HG03095 (cell line): ENCODE data around the gene IQGAP3.
"Not testable (repeated sequence)": the region's sequence is repeated elsewhere in the genome, so short reads cannot be mapped to it uniquely, and the experiment has no call there.

Source experiments
- ATAC-seq: cut with Tn5 transposase; IDR thresholded peaks from one replicate; pipeline ENCODE4 v1.9.1; 2021; ENCODE audit warnings: moderate library complexity; ENCODE audit not compliant: unreplicated experiment

IQGAP3 gene

DNA sequence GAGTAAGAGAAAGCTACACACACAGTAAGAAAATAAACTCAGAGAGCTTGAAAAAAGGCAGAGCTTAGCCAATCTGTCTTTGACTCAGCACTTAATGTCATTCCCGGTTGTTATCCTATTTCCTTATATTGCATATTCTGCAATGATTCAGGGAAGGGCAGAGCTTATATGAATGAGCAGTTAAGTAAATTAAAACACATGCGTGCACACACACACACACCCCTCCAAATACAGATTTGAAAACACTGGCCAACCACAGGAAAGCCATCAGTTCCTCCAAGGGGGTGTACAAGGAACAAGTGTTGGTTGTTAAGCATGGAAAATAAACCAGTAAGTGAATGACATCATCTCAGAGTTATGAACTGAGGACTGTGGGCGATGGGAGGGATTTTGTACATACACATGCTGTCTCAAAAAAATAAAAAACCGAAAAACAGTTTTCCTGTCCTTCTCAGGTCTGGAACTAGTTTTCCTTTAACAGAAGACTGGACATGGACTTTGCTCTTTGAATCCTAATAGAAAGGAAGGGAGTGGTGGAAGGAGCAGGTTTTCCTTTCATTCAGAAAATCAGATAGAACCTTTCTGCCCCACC lies 1.0 kb downstream of the IQGAP3 start:
- ATAC-seq = no peak

DNA sequence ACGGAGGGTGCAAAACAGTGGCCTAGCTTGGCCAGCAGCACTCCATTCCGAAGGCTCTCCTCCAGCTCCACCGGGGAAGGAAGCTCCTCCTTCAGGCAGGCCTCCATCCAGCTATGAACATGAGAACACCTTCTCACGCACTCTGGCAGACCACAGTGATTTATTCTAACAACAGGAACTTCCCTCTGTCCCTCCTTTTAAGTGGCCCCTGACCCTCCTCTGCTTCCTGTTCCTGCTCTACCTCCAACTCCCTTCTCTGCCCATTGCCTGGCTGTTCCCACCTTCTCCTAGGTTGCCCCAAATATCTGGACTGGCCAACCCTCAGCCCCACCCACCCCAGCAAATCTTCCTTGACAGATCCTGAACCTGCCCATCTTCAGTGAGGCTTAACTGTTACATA lies 5.9 kb downstream of the IQGAP3 start:
- ATAC-seq = no peak

DNA sequence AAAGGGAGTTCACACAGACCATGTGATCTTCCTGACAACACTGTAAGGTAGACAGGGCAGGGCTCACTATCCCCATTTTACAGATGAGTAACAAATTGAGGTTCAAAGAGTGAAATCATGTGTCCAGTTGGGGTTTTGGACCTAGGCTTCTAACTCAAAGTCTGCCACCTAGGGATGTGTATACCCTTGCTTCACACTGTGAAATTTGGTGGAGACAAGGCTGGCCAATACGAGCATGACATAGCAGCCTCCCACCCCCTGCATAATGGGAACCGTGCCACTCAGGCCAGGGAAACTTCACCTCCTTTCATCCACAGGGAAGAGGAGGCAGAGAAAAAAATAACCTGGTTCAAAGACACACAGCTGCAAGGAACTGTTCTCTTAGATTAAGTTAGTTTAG lies 6.8 kb downstream of the IQGAP3 start:
- no peak for ATAC-seq

DNA sequence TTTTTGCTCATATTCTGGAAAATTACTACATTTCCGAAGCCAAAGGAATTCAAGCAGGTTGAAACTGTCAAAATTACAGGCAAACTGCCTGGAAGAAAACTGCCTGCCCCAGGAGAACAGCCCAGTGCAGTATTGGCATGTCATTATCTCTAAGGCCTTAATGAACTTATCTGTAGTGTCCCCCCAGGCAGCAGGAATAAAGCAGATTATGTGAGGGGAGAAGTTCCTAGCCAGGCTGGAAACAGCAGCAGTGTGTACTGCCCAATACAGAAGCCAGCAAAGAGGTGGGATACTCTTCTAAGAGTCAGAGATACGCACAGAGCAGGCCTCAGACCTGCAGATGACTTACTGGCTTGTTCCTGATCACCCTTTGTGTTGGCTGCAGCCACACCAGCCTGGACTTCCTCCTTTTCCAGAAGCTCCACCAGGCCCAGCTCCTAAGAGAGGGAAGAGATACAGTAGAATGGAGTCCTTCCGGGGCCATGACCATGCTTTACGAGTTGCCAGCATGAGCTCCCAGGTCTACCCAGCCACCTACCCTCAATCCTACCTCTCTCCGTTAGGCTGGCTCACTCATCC lies 11.7 kb downstream of the IQGAP3 start:
- ATAC-seq = no peak

DNA sequence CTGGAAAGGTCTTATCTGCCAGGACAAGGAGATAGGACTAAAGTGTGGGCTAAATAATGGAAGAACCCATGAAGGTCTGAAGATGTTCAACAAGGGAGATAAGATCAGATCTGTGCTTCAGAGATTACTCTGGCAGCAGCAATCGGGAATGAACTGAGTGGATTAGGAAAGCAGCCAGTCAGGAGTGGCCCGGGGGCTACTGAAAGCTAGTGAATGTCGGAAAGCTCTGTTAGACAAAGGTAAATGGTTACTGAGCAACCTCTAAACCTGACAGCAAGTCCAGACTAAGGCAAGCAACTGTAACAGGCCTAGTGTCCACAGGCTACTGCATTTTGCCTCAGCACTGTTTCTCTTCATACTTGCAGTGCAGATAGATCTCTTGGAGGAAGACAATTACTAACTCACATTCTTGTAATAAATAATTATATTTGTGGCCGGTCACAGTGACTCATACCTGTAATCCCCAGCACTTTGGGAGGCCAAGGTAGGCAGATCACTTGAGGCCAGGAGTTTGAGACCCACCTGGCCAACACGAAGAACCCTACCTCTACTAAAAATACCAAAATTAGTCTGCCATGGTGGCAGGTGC lies 12.5 kb downstream of the IQGAP3 start:
- ATAC-seq = no peak

DNA sequence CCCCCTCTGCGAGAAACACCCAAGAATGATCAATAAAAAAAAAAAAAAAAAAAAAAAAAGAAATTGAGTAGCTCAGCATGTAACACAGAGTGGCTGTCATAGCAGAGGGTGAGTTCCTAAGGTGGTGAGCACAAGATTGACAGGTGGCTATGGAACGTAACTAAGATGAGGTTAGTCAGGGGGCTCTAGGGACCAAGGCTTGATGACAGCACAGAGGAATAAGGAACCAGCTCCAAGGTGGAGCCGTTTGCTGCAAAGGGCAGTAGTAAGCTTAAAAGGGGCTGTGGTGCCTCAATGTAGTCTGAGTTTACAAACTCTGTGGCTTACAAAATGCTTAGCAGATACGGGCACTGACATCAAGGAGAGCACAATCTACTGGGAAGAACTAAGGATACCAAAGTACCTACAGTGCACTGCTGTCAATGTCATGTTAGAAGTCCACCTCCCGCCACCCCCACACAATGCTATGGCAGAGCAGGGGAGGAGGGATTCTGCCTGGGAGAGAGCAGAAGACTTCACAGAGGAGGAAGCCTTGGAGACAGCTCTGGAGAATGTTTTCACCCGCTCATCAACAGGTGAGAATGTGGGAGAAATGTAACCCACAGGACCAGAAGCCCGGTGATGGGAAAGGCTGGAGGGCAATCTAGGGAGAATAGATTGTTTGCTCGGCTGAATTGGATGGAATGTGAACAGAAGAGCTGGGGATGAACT lies 13.1 kb downstream of the IQGAP3 start:
- ATAC-seq = no peak

DNA sequence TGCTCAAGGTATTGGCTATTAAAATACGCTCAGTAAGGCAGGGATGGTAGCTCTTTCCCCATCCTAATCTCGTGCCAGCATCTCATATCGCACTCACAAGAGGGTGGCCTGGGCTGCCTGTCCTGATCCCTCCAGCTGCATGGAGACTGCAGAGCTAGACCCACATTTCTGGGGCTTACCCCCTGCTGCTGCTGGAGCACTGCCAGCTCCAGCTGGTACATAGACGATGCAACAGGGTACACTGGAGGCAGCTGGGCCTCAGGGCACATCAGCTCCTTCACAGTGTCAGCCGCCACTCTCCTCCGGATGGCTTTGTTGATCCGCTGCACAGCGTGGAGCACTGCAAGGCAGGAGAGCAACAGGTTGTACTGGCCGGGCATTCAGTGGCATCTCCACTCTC lies 16.0 kb downstream of the IQGAP3 start:
- no peak for ATAC-seq

DNA sequence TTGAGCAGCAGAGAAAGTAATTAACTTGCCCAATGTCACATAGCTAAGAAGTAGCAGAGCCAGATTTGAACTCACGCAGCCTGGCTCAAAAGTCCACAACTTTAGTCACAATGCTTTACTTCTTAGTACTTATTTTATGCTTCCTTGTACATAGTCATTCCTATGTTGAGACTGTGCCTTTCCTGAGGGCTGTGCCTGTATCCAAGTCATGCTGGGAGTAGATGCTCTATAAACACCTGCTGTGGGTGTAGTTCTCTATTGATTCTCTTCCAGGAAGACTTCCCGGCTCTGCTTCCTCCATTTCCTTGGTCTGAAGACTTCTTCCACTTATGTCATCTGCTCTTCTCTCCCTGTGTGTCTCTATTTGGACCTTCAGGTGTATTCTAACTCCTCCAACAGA lies 16.6 kb downstream of the IQGAP3 start:
- ATAC-seq = no peak

DNA sequence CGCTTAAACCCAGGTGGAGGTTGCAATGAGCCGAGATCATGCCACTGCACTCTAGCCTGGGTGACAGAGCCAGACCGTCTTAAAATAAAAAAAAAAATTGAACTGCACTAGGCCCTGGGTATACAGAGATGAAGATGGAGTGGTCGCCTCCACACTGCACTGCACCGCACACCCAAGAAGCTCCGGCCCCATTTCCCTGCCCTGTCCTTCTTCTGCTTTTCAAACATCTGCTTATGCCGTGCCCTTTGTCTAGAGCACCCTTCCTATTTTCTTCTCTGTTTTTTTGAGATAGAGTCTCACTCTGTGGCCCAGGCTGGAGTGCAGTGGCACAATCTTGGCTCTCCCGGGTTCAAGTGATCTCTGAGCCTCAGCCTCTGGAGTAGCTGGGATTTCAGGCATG lies 17.4 kb downstream of the IQGAP3 start:
- ATAC-seq = no peak

DNA sequence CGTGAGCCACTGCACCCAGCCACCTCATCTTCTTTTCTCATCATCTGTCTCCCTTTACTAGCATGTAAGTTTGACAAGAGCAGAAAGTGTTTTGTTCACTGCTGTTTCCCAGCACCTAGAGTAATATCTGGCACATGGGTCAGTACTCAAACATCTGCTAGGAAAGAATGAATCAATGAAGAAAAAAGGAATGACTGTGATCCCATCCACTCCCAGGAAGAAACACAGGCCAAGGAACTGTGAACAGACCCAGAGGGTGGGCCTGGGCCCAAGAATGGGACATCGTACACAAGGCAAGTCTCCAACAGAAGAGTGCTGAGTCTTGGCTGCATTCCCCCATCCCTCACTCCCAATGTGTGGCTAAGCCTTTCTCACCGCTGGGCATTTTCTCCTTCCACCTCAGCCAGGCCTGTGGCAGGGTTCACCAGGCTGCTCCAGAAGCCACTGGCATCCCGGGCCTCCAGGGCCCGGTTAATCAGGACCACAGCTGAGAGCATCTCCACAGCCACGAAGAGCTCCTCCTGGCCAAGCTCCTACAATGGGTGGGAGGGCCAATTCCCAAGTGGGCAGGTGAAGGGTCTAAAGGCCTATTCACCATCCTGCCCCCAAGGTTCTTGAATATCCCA lies 18.4 kb downstream of the IQGAP3 start:
- ATAC-seq = no peak

DNA sequence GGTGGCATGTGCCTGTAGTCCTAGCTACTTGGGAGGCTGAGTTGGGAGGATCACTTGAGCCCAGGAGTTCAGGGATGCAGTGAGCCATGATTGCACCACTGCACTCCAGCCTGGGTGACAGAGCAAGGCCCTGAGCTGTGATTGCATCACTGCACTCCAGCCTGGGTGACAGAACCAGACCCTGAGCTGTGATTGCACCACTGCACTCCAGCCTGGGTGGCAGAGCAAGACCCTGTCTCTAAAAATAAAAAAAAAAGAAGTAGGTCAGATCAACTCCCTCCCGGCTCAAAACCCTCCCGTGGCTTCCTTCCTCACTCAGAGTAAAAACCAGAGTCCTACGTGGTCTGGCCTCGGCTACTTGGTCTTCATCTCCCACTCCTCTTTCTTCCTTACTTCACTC lies 19.4 kb downstream of the IQGAP3 start:
- ATAC-seq = not testable (repeated sequence)

DNA sequence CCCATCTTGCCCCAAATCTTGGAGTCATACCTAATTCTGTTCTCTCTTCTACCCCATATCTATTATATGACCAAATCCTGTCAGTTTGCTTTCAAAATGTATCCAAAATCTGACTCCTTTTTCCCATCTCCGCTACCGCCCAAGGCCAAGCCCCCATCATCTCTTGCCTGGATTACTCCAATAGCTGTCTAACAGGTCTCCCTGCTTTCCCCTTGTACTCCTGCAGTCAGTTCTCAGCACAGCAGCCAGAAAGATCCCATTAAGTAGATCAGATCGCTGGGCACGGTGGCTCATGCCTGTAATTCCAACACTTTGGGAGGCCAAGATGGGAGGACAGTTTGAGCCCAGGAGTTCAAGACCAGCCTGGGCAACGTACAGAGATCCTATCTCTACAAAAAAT lies 19.8 kb downstream of the IQGAP3 start:
- no peak for ATAC-seq

DNA sequence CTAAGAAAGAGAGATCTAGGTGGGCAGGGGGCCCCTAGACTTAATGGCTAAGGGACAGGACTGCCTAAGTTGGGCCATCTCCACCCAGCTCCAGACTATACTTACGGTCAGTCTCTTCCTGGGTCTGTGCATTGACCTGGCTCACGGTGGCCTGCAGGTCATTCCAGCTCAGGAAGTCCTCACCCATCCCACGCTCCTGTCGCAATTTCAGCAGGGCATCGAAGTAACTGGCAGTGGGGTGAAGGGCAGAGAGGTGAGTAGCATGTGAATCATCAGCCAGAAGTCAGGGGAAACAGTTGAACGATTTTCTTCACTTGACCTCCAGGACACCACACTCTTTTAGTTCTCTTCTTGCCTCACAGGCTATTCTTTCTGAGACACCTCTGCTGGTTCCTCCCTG lies 20.5 kb downstream of the IQGAP3 start:
- ATAC-seq = no peak

DNA sequence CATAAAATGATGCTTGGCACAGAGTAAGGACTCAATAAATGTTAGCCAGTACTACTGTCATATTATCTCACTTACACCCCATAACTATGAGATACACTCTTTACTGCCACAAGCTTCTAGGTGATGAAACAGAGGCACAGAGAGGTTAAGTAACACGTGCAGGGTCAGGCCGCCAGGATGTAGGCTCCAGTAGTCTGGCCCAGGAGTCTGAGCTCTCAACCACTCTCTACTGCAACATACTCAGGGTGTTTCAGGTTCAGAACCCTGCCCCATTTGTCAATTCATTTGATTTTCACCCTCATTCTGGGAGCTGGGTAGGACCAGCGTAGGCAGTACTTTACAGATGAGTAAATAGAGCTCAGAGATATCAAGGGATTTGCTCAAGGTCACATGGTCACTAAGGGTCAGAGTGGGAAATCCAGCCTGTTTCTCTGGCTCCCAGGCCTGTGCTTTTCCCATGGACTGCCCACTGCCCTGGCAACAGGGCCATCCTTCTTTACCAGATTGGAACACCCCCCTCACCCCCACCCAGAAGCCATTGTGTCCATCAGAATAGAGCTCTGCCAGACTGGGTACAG lies 21.2 kb downstream of the IQGAP3 start:
- ATAC-seq = no peak

DNA sequence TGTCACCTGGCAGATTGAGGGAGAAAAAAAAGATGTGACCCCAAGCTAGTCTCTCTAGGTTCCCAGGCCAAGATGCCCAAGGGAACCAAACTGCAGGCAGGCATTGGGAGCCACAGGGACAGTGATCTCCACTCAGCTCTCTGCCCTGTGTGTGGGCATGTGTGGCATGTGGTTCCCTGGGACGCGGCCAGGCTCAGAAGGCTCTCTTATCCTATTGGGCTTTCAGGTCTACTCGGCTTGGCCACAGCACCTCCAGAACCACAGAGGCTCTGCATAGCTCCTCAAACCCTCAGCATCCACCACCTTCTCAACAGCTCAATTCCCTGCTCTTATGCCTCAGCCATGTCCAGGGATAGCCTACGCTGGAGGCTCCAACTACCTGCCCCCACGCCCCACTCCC lies 22.0 kb downstream of the IQGAP3 start:
- ATAC-seq = no peak

DNA sequence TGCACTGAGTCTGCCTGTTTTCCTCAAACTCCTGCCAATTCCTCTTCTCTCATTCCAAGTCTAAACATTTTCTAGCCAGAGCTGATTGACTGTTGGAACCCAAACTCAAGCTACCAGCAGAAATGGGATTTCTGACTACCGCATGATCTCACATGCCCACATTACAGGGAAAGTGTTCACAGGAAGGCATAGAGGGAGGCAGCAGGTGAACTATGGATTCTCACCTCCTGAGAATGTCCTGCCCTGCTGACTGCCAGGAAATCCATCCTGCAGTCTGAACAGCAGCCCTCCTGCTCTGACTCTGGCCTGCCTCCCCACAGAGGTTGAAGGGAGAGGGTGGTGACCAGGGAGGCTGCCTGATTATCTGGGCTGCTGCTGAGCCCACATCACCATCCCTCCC lies 22.5 kb downstream of the IQGAP3 start:
- ATAC-seq = no peak

DNA sequence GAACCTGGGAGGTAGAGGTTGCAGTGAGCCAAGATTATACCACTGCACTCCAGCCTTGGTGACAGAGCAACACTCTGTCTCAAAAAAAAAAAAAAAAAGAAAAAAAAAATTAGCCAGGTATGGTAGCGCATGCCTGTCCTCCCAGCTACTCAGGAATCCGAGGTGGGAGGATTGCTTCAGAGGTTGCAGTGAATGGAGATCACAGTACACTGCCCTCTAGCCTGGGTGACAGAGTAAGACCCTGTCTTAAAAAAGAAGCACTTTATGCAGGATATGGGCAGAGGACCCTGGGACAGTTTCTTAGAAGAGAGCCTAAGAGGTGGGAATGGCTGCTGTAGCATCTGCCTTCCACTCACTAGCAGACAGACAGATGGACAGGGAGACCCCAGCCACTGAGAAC lies 23.0 kb downstream of the IQGAP3 start:
- ATAC-seq = no peak

DNA sequence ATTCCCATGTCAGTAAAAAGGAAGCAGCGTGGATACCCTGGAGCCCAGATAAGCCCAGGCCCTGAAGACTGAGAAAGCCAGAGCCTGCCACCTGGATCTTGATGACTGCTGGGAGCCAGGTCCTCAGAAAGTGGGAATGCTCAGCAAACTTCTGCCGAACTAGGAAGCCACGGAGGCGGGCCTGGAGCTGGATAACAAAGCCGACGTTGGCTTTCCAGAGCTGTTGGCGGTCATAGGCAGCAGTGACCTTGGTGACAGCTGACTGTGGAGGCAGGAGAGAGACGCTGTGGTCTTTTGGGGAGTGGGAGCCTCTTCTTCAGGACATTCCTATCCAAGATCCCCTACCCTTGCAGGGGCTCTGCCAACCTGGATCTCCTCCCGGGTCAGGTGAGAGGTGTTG lies 24.4 kb downstream of the IQGAP3 start:
- ATAC-seq = no peak

DNA sequence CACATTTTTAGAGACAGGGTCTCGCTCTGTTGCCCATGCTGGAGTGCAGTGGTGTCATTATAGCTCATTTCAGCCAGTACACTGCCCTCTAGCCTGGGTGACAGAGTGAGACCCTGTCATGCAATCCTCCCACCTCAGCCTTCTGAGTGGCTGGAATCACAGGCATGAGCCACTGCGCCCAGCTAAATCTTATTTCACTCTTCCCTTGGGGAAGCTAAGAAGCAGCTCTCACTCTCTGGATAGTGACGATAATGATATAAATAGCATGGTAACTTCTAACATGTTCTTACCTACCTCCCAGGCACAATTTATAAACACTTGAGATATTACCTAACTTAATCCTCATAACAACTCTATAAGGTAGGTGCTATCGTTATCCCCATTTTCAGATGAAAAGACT lies 24.9 kb downstream of the IQGAP3 start:
- no peak for ATAC-seq

DNA sequence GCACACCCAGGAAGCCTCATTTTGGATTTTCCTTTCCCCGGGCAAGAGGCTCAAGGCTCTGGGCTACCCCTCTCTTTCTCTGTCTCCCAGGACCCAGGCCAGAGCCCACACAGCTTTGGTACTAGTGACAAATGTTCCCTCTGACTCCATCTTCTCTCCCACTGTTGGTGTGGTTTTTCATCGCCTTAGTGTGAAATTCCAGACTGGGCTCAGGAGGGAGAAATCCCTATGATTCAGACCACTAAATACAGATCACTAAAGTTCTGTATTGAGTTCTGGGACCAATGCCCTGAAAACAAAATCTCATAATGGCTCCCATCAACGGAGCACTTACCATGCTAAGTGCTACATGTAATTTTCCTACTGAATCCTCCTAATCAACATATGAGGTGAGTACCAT lies 26.1 kb downstream of the IQGAP3 start:
- ATAC-seq = no peak

DNA sequence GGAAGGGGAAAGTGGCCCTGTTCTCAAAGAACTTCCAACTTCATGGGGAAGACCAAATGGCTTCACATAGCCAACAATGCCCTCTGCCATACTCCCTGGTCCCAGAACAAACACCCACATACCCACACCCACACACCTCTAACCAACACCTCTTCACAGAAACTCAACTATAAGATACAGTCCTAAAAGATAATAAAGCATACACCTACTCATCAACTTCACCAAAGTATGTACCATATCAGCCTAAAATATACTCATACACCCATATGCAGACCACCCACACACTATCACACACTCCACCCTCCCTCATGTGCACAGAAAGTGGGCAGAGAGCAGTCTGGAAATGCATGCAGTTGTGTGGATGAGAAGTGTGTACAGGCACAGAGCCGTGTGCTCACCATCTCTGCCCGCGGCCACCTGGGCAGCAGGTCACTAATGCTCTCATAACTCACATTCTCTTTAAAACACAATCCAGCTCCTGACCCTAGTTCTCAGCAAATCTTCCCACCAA lies 27.7 kb downstream of the IQGAP3 start:
- ATAC-seq = no peak
